Hematopoietic multipotent progenitor cell treated with erythropoietin and hydrocortisone succinate and interleukin-3 and kit ligand, for 8 days (in vitro differentiated cells): ENCODE measurements around the gene C1QTNF9.
"Not testable (repeated sequence)": the region's sequence is repeated elsewhere in the genome, so short reads cannot be mapped to it uniquely, and the experiment has no call there.

Experiments
- DNase-seq: peaks from one replicate; pipeline ENCODE4 v3.0.0-alpha.2; 2015

C1QTNF9 gene

GRCh38 chr13:24323739-24324075 is 14.3 kb downstream of the C1QTNF9 start:
- DNase-seq = no peak

GRCh38 chr13:24327598-24327997 is 18.2 kb downstream of the C1QTNF9 start:
- not testable (repeated sequence) for DNase-seq

GRCh38 chr13:24328145-24328544 is 18.8 kb downstream of the C1QTNF9 start:
- no peak for DNase-seq

- no peak for DNase-seq
Measured at GRCh38 chr13:24338721-24339120, 29.3 kb downstream of the C1QTNF9 start.

GRCh38 chr13:24339937-24340607 is 30.7 kb downstream of the C1QTNF9 start:
- no peak for DNase-seq

- no peak for DNase-seq
Measured at GRCh38 chr13:24340608-24340955, 31.2 kb downstream of the C1QTNF9 start.

- DNase-seq = no peak
Measured at GRCh38 chr13:24341439-24341838, 32.1 kb downstream of the C1QTNF9 start.

GRCh38 chr13:24348385-24348784 is 39.0 kb downstream of the C1QTNF9 start:
- no peak for DNase-seq

GRCh38 chr13:24348797-24349515 is 39.6 kb downstream of the C1QTNF9 start:
- no peak for DNase-seq

GRCh38 chr13:24349778-24350664 is 40.6 kb downstream of the C1QTNF9 start:
- not testable (repeated sequence) for DNase-seq

GRCh38 chr13:24351423-24351822 is 42.0 kb downstream of the C1QTNF9 start:
- no peak for DNase-seq

- no peak for DNase-seq
Measured at GRCh38 chr13:24353736-24354135, 44.4 kb downstream of the C1QTNF9 start.

- no peak for DNase-seq
Measured at GRCh38 chr13:24355103-24355502, 45.7 kb downstream of the C1QTNF9 start.

- no peak for DNase-seq
Measured at GRCh38 chr13:24356270-24356669, 46.9 kb downstream of the C1QTNF9 start.

- no peak for DNase-seq
Measured at GRCh38 chr13:24356837-24357236, 47.5 kb downstream of the C1QTNF9 start.

- no peak for DNase-seq
Measured at GRCh38 chr13:24357756-24358155, 48.4 kb downstream of the C1QTNF9 start.

- DNase-seq = not testable (repeated sequence)
Measured at GRCh38 chr13:24358836-24359235, 49.5 kb downstream of the C1QTNF9 start.

GRCh38 chr13:24359252-24359651 is 49.9 kb downstream of the C1QTNF9 start:
- DNase-seq = not testable (repeated sequence)

- DNase-seq = no peak
Measured at GRCh38 chr13:24360106-24360505, 50.7 kb downstream of the C1QTNF9 start.

- DNase-seq = no peak
Measured at GRCh38 chr13:24361113-24361512, 51.7 kb downstream of the C1QTNF9 start.

GRCh38 chr13:24361852-24362366 is 52.5 kb downstream of the C1QTNF9 start:
- no peak for DNase-seq

- no peak for DNase-seq
Measured at GRCh38 chr13:24362435-24362952, 53.1 kb downstream of the C1QTNF9 start.

- no peak for DNase-seq
Measured at GRCh38 chr13:24365191-24365590, 55.8 kb downstream of the C1QTNF9 start.
